Progenitor cell of endocrine pancreas (in vitro differentiated cells): ENCODE results near the gene YPEL4. TPM values are rescaled to one million over a fixed set of nuclear protein-coding genes. Genes with fewer than 3 reads are reported as not detected.
"Not testable (repeated sequence)": the region's sequence is repeated elsewhere in the genome, so short reads cannot be mapped to it uniquely, and the experiment has no call there.

Experiments used
- DNase-seq: peaks from one replicate; pipeline ENCODE4 v3.0.0; 2021; ENCODE audit warnings: low spot score; ENCODE audit not compliant: unreplicated experiment
- H3K27ac Mint-ChIP-seq: 2 replicates; pipeline ENCODE4 v1.8.0; 2021; ENCODE audit warnings: mild to moderate bottlenecking, moderate library complexity, mixed read lengths
- H3K27me3 Mint-ChIP-seq: 2 replicates; pipeline ENCODE4 v1.8.0; 2021; ENCODE audit warnings: mixed read lengths
- H3K36me3 Mint-ChIP-seq: 2 replicates; pipeline ENCODE4 v1.8.0; 2022; ENCODE audit warnings: mixed read lengths; ENCODE audit not compliant: insufficient read depth
- H3K4me1 Mint-ChIP-seq: 2 replicates; pipeline ENCODE4 v1.8.0; 2021; ENCODE audit warnings: low read depth, mixed read lengths
- H3K4me3 Mint-ChIP-seq: 2 replicates; pipeline ENCODE4 v1.8.0; 2021; ENCODE audit warnings: low read depth, mild to moderate bottlenecking, moderate library complexity, mixed read lengths
- H3K9me3 Mint-ChIP-seq: 2 replicates; pipeline ENCODE4 v1.8.0; 2021; ENCODE audit warnings: low read depth, mixed read lengths
- CTCF ChIP-seq: fragments of 200-600 bp; sonication (generic); IDR thresholded peaks from one replicate; pipeline ENCODE4 v1.5.0; 2021; ENCODE audit warnings: antibody characterized with exemption, mild to moderate bottlenecking; ENCODE audit not compliant: unreplicated experiment
- long read RNA-seq: library from polyadenylated mRNA; unstranded; transcript quantifications from one replicate; pipeline ENCODE4 v2.0.0, GENCODE V29; 2020
- total RNA-seq: library from RNA; stranded (reverse); gene quantifications from 2 replicates; pipeline ENCODE4 v1.2.1, GENCODE V29; 2021

Gene YPEL4
- 0.22 TPM in 2 replicates for total RNA-seq
- long read RNA-seq, partial matches to known transcripts, result 0 of 2 reads
- long read RNA-seq, other reads (novel, unspliced or antisense), result 2 of 2 reads

GRCh38 chr11:57649826-57650738 lies at the start of gene YPEL4:
YPEL4 (minus strand) TSS chr11:57649912; CDS start chr11:57647107, 2,805 bp downstream.
- TF ChIP-seq CTCF, result no peak
- Mint-ChIP-seq H3K9me3 (no peaks in the 10 kb centered on the region), H3K4me1 (peaks cover 58% of the 10 kb centered on the region), H3K27me3 (peaks cover 3% of the 10 kb centered on the region), H3K27ac (peak within 1 kb of the TSS; percentile 78), H3K36me3 (no peaks in the 10 kb centered on the region), H3K4me3 (peak within 1 kb of the TSS; percentile 67)
- DNase-seq, result no peak

GRCh38 chr11:57698843-57699365 lies 49.2 kb upstream of the YPEL4 start:
- Mint-ChIP-seq H3K4me1 (no peaks in the 10 kb centered on the region), H3K27me3 (no peaks in the 10 kb centered on the region), H3K27ac (peak overlapping the region; percentile 71)

GRCh38 chr11:57690474-57690873 lies 40.8 kb upstream of the YPEL4 start:
- H3K27me3 Mint-ChIP-seq, H3K4me1 Mint-ChIP-seq, H3K4me3 Mint-ChIP-seq, H3K9me3 Mint-ChIP-seq, DNase-seq, H3K27ac Mint-ChIP-seq: not testable (repeated sequence)
- peaks cover 26% of the 10 kb centered on the region for H3K36me3 Mint-ChIP-seq

More at GRCh38 chr11:57698843-57699365, 49.2 kb upstream of the YPEL4 start:
- Mint-ChIP-seq H3K4me3 (no peak overlapping the region), H3K9me3 (no peaks in the 10 kb centered on the region), H3K36me3 (peaks cover 20% of the 10 kb centered on the region)
- no peak for TF ChIP-seq CTCF
- DNase-seq, result no peak

- no peak for DNase-seq
- no peak overlapping the region for H3K27ac Mint-ChIP-seq
- TF ChIP-seq CTCF, result no peak
- no peaks in the 10 kb centered on the region for H3K9me3 Mint-ChIP-seq
- H3K4me3 Mint-ChIP-seq, result no peak overlapping the region
- H3K36me3 Mint-ChIP-seq, result peaks cover 21% of the 10 kb centered on the region
- H3K4me1 Mint-ChIP-seq, result peaks cover 2% of the 10 kb centered on the region
- H3K27me3 Mint-ChIP-seq, result no peaks in the 10 kb centered on the region
Observed at GRCh38 chr11:57681168-57681567, 31.5 kb upstream of the YPEL4 start.

- TF ChIP-seq CTCF, result no peak
- Mint-ChIP-seq H3K4me3 (no peak overlapping the region), H3K36me3 (peaks cover 19% of the 10 kb centered on the region), H3K9me3 (no peaks in the 10 kb centered on the region), H3K27ac (peak overlapping the region; percentile 49), H3K27me3 (no peaks in the 10 kb centered on the region), H3K4me1 (peaks cover 8% of the 10 kb centered on the region)
- no peak for DNase-seq
Observed at GRCh38 chr11:57680552-57680874, 30.8 kb upstream of the YPEL4 start.
